Common myeloid progenitor, CD34-positive (primary cell): ENCODE data around the gene SLC4A1AP.
"Not testable (repeated sequence)": the region's sequence is repeated elsewhere in the genome, so short reads cannot be mapped to it uniquely, and the experiment has no call there.

ENCODE experiments used
- CTCF ChIA-PET: fragments of 350-600 bp; sonication (Branson Sonifier 250); formaldehyde crosslinking; loops from one replicate; lab custom pipeline; 2021; ENCODE audit warnings: antibody characterized with exemption; lab: Charles Lee
- POLR2A ChIA-PET: fragments of 350-600 bp; sonication (Branson Sonifier 250); formaldehyde crosslinking; loops from one replicate; lab custom pipeline; 2021; ENCODE audit warnings: antibody characterized with exemption; lab: Charles Lee
- DNase-seq, 3 donors: peaks; one replicate each; pipeline versions ENCODE4 v3.0.0 to v3.0.0-alpha.2; 2013
- H3K27ac ChIP-seq, 2 experiments: 1 replicate in 1 of 2; 2 replicates in 1 of 2; pipeline ENCODE4 v1.7.0; 2013; ENCODE audit warnings: inconsistent platforms in 2 of 2, low read length in 2 of 2, mild to moderate bottlenecking in 2 of 2, low read depth in 1 of 2, moderate library complexity in 1 of 2; ENCODE audit not compliant: severe bottlenecking in 2 of 2, insufficient read depth in 1 of 2, poor library complexity in 1 of 2
- H3K27me3 ChIP-seq, 5 experiments: replicated peaks in 2 of 5; 1 replicate in 3 of 5; 2 replicates in 2 of 5; pipeline versions ENCODE4 v1.6.1 to v1.7.0; 2013; ENCODE audit warnings: low read length in 4 of 5, mild to moderate bottlenecking in 2 of 5, moderate library complexity in 2 of 5, inconsistent platforms in 1 of 5; ENCODE audit not compliant: insufficient read depth in 5 of 5, control insufficient read depth in 4 of 5
- H3K36me3 ChIP-seq, 4 experiments: 1 replicate in 2 of 4; 2 replicates in 2 of 4; pipeline versions ENCODE4 v1.6.1 to v1.7.0; 2013; ENCODE audit warnings: low read length in 3 of 4, control low read depth in 1 of 4, mild to moderate bottlenecking in 1 of 4; ENCODE audit not compliant: control insufficient read depth in 4 of 4, insufficient read depth in 4 of 4
- H3K4me1 ChIP-seq, 4 experiments: 1 replicate in 3 of 4; 2 replicates in 1 of 4; pipeline versions ENCODE4 v1.6.1 to v1.7.1; 2013; ENCODE audit warnings: low read length in 3 of 4, mild to moderate bottlenecking in 3 of 4, control low read depth in 1 of 4, inconsistent platforms in 1 of 4, moderate library complexity in 1 of 4; ENCODE audit not compliant: control insufficient read depth in 4 of 4, insufficient read depth in 4 of 4; ENCODE audit errors: control extremely low read depth in 1 of 4
- H3K4me3 ChIP-seq, 7 experiments: 1 replicate in 4 of 7; 2 replicates in 3 of 7; pipeline versions ENCODE4 v1.5.1 to v1.7.0; 2013; ENCODE audit warnings: mild to moderate bottlenecking in 7 of 7, low read length in 6 of 7, moderate library complexity in 6 of 7, inconsistent platforms in 2 of 7, low read depth in 2 of 7, control low read depth in 1 of 7; ENCODE audit not compliant: insufficient read depth in 4 of 7, control insufficient read depth in 1 of 7; ENCODE audit errors: extremely low read depth in 1 of 7
- H3K9me3 ChIP-seq, 5 experiments: 1 replicate in 4 of 5; 2 replicates in 1 of 5; pipeline versions ENCODE4 v1.6.1 to v1.7.1; 2013; ENCODE audit warnings: low read length in 4 of 5, mild to moderate bottlenecking in 2 of 5, inconsistent platforms in 1 of 5, low read depth in 1 of 5, moderate library complexity in 1 of 5; ENCODE audit not compliant: control insufficient read depth in 4 of 5, insufficient read depth in 2 of 5; ENCODE audit errors: control extremely low read depth in 1 of 5
- WGBS: methylation state at CpG from one replicate; pipeline ENCODE4 v1.1.5; 2013; ENCODE audit not compliant: insufficient coverage; 5-methylcytosine and 5-hydroxymethylcytosine counted together

The SLC4A1AP gene

GRCh38 chr2:27626323-27626722 lies 37.4 kb upstream of the SLC4A1AP start:
- WGBS, result no CpG with 5 or more reads among the region's 1 CpG
- Histone ChIP-seq H3K4me1 (peaks cover 17 to 35% (median 30%) of the 10 kb centered on the region in 4 experiments), H3K36me3 (peaks cover 15 to 40% (median 27%) of the 10 kb centered on the region in 4 experiments), H3K27ac (peak overlapping the region in 1 of 2 experiments; percentile 93)
- DNase-seq, H3K9me3 ChIP-seq, H3K27me3 ChIP-seq, H3K4me3 ChIP-seq, POLR2A ChIA-PET: not testable (repeated sequence)
- CTCF ChIA-PET, result interaction anchor here (2.8 kb wide), 1 partner anchor 57 kb away, joined by 7 read pairs; no protein-coding TSS in a partner anchor

- CTCF ChIA-PET, result interaction anchor here (2.8 kb wide), 1 partner anchor 56 kb away, joined by 7 read pairs; no protein-coding TSS in a partner anchor
- Histone ChIP-seq H3K27ac (peak overlapping the region; percentile 29 to 93), H3K4me3 (peak overlapping the region in 3 of 7 experiments; percentile 19 to 30 (median 21)), H3K36me3 (peaks cover 12 to 40% (median 29%) of the 10 kb centered on the region in 4 experiments), H3K4me1 (peaks cover 17 to 35% (median 29%) of the 10 kb centered on the region in 4 experiments)
- POLR2A ChIA-PET, H3K27me3 ChIP-seq, H3K9me3 ChIP-seq: not testable (repeated sequence)
- peak; percentile 18 to 68 (median 44) for DNase-seq
- WGBS, result 0% methylated on average over 1 of the region's 3 CpGs
Observed at GRCh38 chr2:27626921-27627320, 36.8 kb upstream of the SLC4A1AP start.

- H3K4me1 ChIP-seq, result peaks cover 17 to 35% (median 29%) of the 10 kb centered on the region in 4 experiments
- H3K9me3 ChIP-seq, result no peaks in the 10 kb centered on the region
- H3K4me3 ChIP-seq, result peak overlapping the region; percentile 84 to 99 (median 97)
- peak in 2 of 3 donors; percentile 29 to 55 for DNase-seq
- H3K27me3 ChIP-seq, result no peaks in the 10 kb centered on the region
- ChIA-PET POLR2A (interaction anchor here (0.6 kb wide), 1 partner anchor 53 kb away, joined by 4 read pairs; no protein-coding TSS in a partner anchor), CTCF (interaction anchor here (0.7 to 2.8 kb wide), 5 partner anchors 12 to 55 kb away, joined by 3 to 7 read pairs (median 3); partner anchors contain the start of genes SLC4A1AP and SUPT7L)
- H3K27ac ChIP-seq, result peak overlapping the region; percentile 36 to 93
- WGBS, result 1% methylated on average over 8 of the region's 21 CpGs
- H3K36me3 ChIP-seq, result peaks cover 9 to 39% (median 30%) of the 10 kb centered on the region in 4 experiments
Observed at GRCh38 chr2:27627963-27628766, 35.5 kb upstream of the SLC4A1AP start.

- Histone ChIP-seq H3K36me3 (peaks cover 5 to 39% (median 25%) of the 10 kb centered on the region in 4 experiments), H3K4me3 (peak within 1 kb of the TSS; percentile 84 to 99 (median 97)), H3K4me1 (peaks cover 17 to 35% (median 29%) of the 10 kb centered on the region in 4 experiments), H3K27me3 (no peaks in the 10 kb centered on the region), H3K9me3 (no peaks in the 10 kb centered on the region), H3K27ac (peak within 1 kb of the TSS; percentile 86 to 93)
- ChIA-PET CTCF (interaction anchor here (0.6 to 2.8 kb wide), 5 partner anchors 25 to 54 kb away, joined by 3 to 7 read pairs (median 3); partner anchors contain the start of genes SLC4A1AP and SUPT7L), POLR2A (interaction anchor here (0.6 kb wide), 1 partner anchor 52 kb away, joined by 4 read pairs; no protein-coding TSS in a partner anchor)
- peak; percentile 93 to 98 (median 97) for DNase-seq
- WGBS, result 0% methylated on average over 35 of the region's 44 CpGs
Observed at GRCh38 chr2:27628767-27629709, 34.7 kb upstream of the SLC4A1AP start, which contains the start of the genes CCDC121 and GPN1. CCDC121 (minus strand) TSS chr2:27629012; CDS start chr2:27627799, 1,213 bp downstream. GPN1 (plus strand) TSS chr2:27629050; CDS start chr2:27629059, 9 bp downstream.

- peak overlapping the region in 1 of 7 experiments; percentile 98 for H3K4me3 ChIP-seq
- peaks cover 17 to 35% (median 29%) of the 10 kb centered on the region in 4 experiments for H3K4me1 ChIP-seq
Observed at GRCh38 chr2:27630257-27630656, 33.4 kb upstream of the SLC4A1AP start.

GRCh38 chr2:27634291-27634690 lies 29.4 kb upstream of the SLC4A1AP start:
- Histone ChIP-seq H3K27me3 (no peaks in the 10 kb centered on the region), H3K4me1 (peaks cover 4 to 7% (median 5%) of the 10 kb centered on the region in 4 experiments), H3K36me3 (peaks cover 28 to 82% (median 51%) of the 10 kb centered on the region in 4 experiments), H3K4me3 (no peak overlapping the region), H3K27ac (no peak overlapping the region), H3K9me3 (no peaks in the 10 kb centered on the region)
- CTCF ChIA-PET, result interaction anchor here (0.7 kb wide), 1 partner anchor 145 kb away, joined by 3 read pairs; no protein-coding TSS in a partner anchor
- no peak for DNase-seq
- WGBS, result no CpG with 5 or more reads among the region's 2 CpGs
- POLR2A ChIA-PET, result no interaction called here

More at GRCh38 chr2:27630257-27630656, 33.4 kb upstream of the SLC4A1AP start:
- POLR2A ChIA-PET, H3K27me3 ChIP-seq, CTCF ChIA-PET, H3K9me3 ChIP-seq, H3K27ac ChIP-seq, DNase-seq: not testable (repeated sequence)
- WGBS, result no CpG with 5 or more reads among the region's 2 CpGs
- H3K36me3 ChIP-seq, result peaks cover 11 to 43% (median 32%) of the 10 kb centered on the region in 4 experiments
